Activated CD4-positive, alpha-beta T cell treated with anti-CD3 and anti-CD28 coated beads, Interleukin-2, amount 10 ng/mL, durations not matched to agents 7 days and 5 days (primary cell): Measurements from ENCODE around the gene TCF3. TPM values are rescaled to one million over a fixed set of nuclear protein-coding genes. Genes with fewer than 3 reads are reported as not detected.
A peak's percentile ranks its signal among the peaks of the same experiment; 100 is the strongest.
"Not testable (repeated sequence)": the region's sequence is repeated elsewhere in the genome, so short reads cannot be mapped to it uniquely, and the experiment has no call there.

ENCODE experiments used
- CTCF ChIA-PET: fragments of 350-600 bp; sonication (Branson Sonifier 250); formaldehyde crosslinking; loops from one replicate; lab custom pipeline; 2021; ENCODE audit warnings: antibody characterized with exemption; lab: Charles Lee
- POLR2A ChIA-PET: fragments of 350-600 bp; sonication (Branson Sonifier 250); formaldehyde crosslinking; loops from one replicate; lab custom pipeline; 2021; ENCODE audit warnings: antibody characterized with exemption; lab: Charles Lee
- DNase-seq: peaks from one replicate; pipeline ENCODE4 v3.0.0-alpha.2; 2020
- H3K27ac Mint-ChIP-seq: one replicate; pipeline ENCODE4 v1.8.0; 2021; ENCODE audit warnings: mild to moderate bottlenecking, moderate library complexity, mixed read lengths
- H3K27me3 Mint-ChIP-seq: one replicate; pipeline ENCODE4 v1.8.0; 2021; ENCODE audit warnings: mixed read lengths
- H3K36me3 Mint-ChIP-seq: one replicate; pipeline ENCODE4 v1.8.0; 2021; ENCODE audit warnings: low read depth, mixed read lengths
- H3K4me1 Mint-ChIP-seq: one replicate; pipeline ENCODE4 v1.8.0; 2021; ENCODE audit warnings: mixed read lengths
- H3K4me3 Mint-ChIP-seq: one replicate; pipeline ENCODE4 v1.8.0; 2021; ENCODE audit warnings: mild to moderate bottlenecking, moderate library complexity, mixed read lengths
- H3K9me3 Mint-ChIP-seq: one replicate; pipeline ENCODE4 v1.8.0; 2021; ENCODE audit warnings: mixed read lengths
- total RNA-seq, 2 experiments: library from RNA; stranded (reverse); gene quantifications; one replicate each; pipeline ENCODE4 v1.2.3, GENCODE V29; 2021

The TCF3 gene
- total RNA-seq, 2 experiments from 2014 or later: 84.5 to 85.9 TPM

- POLR2A ChIA-PET: no interaction called here
- DNase-seq: no peak
- CTCF ChIA-PET: interaction anchor here (0.5 to 0.7 kb wide), 2 partner anchors 10 to 164 kb away, joined by 3 to 4 read pairs; no protein-coding TSS in a partner anchor
- no peaks in the 10 kb centered on the region for H3K36me3 Mint-ChIP-seq
- peaks cover 4% of the 10 kb centered on the region for H3K27me3 Mint-ChIP-seq
- no peaks in the 10 kb centered on the region for H3K4me1 Mint-ChIP-seq
- no peak overlapping the region for H3K27ac Mint-ChIP-seq
- no peak overlapping the region for H3K4me3 Mint-ChIP-seq
- no peaks in the 10 kb centered on the region for H3K9me3 Mint-ChIP-seq
Observed at GRCh38 chr19:1683869-1684572, 31.6 kb upstream of the TCF3 start.

- Mint-ChIP-seq H3K36me3 (no peaks in the 10 kb centered on the region), H3K4me3 (no peak overlapping the region), H3K27me3 (peaks cover 21% of the 10 kb centered on the region), H3K4me1 (no peaks in the 10 kb centered on the region), H3K9me3 (no peaks in the 10 kb centered on the region), H3K27ac (no peak overlapping the region)
- ChIA-PET CTCF (interaction anchor here (1.5 kb wide), 1 partner anchor 8 kb away, joined by 7 read pairs; no protein-coding TSS in a partner anchor), POLR2A (no interaction called here)
- no peak for DNase-seq
Observed at GRCh38 chr19:1680976-1681375, 28.6 kb upstream of the TCF3 start.

- Mint-ChIP-seq H3K4me1 (no peaks in the 10 kb centered on the region), H3K27me3 (peaks cover 35% of the 10 kb centered on the region), H3K27ac (no peak overlapping the region), H3K9me3 (no peaks in the 10 kb centered on the region), H3K36me3 (no peaks in the 10 kb centered on the region), H3K4me3 (no peak overlapping the region)
- POLR2A ChIA-PET: no interaction called here
- no peak for DNase-seq
- CTCF ChIA-PET: no interaction called here
Observed at GRCh38 chr19:1678073-1678472, 25.7 kb upstream of the TCF3 start.

- Mint-ChIP-seq H3K4me3 (no peak overlapping the region), H3K9me3 (no peaks in the 10 kb centered on the region), H3K27me3 (peaks cover 37% of the 10 kb centered on the region), H3K36me3 (no peaks in the 10 kb centered on the region), H3K27ac (no peak overlapping the region), H3K4me1 (no peaks in the 10 kb centered on the region)
- no peak for DNase-seq
- ChIA-PET CTCF (interaction anchor here (0.6 to 1.7 kb wide), 2 partner anchors 95 to 150 kb away, joined by 3 to 4 read pairs; no protein-coding TSS in a partner anchor), POLR2A (interaction anchor here (1.2 kb wide), 1 partner anchor 45 kb away, joined by 5 read pairs; no protein-coding TSS in a partner anchor)
Observed at GRCh38 chr19:1676351-1677266, 24.2 kb upstream of the TCF3 start.

- peaks cover 41% of the 10 kb centered on the region for H3K27me3 Mint-ChIP-seq
- H3K4me1 Mint-ChIP-seq: peaks cover 4% of the 10 kb centered on the region
- no peaks in the 10 kb centered on the region for H3K9me3 Mint-ChIP-seq
- no peak for DNase-seq
- no peak overlapping the region for H3K4me3 Mint-ChIP-seq
- no peaks in the 10 kb centered on the region for H3K36me3 Mint-ChIP-seq
- no peak overlapping the region for H3K27ac Mint-ChIP-seq
- ChIA-PET CTCF (interaction anchor here (0.6 to 1.7 kb wide), 2 partner anchors 94 to 150 kb away, joined by 3 to 4 read pairs; no protein-coding TSS in a partner anchor), POLR2A (no interaction called here)
Observed at GRCh38 chr19:1675633-1676350, 23.4 kb upstream of the TCF3 start.

GRCh38 chr19:1674293-1674679 is 21.9 kb upstream of the TCF3 start:
- no peak overlapping the region for H3K27ac Mint-ChIP-seq
- ChIA-PET POLR2A (no interaction called here), CTCF (no interaction called here)
- peaks cover 52% of the 10 kb centered on the region for H3K27me3 Mint-ChIP-seq
- H3K9me3 Mint-ChIP-seq: no peaks in the 10 kb centered on the region
- DNase-seq: no peak
- H3K4me1 Mint-ChIP-seq: peaks cover 4% of the 10 kb centered on the region
- H3K36me3 Mint-ChIP-seq: no peaks in the 10 kb centered on the region
- H3K4me3 Mint-ChIP-seq: no peak overlapping the region

GRCh38 chr19:1673645-1674292 is 21.4 kb upstream of the TCF3 start:
- H3K27me3 Mint-ChIP-seq: peaks cover 57% of the 10 kb centered on the region

GRCh38 chr19:1672769-1673644 is 20.6 kb upstream of the TCF3 start:
- no peak for DNase-seq
- Mint-ChIP-seq H3K4me3 (no peak overlapping the region), H3K9me3 (no peaks in the 10 kb centered on the region), H3K27me3 (peaks cover 58% of the 10 kb centered on the region), H3K36me3 (no peaks in the 10 kb centered on the region), H3K4me1 (peaks cover 8% of the 10 kb centered on the region), H3K27ac (no peak overlapping the region)
- ChIA-PET POLR2A (no interaction called here), CTCF (interaction anchor here (0.6 to 2.1 kb wide), 15 partner anchors 8 to 290 kb away, joined by 3 to 8 read pairs (median 3); no protein-coding TSS in a partner anchor)

More at GRCh38 chr19:1673645-1674292, 21.4 kb upstream of the TCF3 start:
- no peak for DNase-seq
- no peak overlapping the region for H3K27ac Mint-ChIP-seq
- ChIA-PET POLR2A (no interaction called here), CTCF (no interaction called here)
- H3K9me3 Mint-ChIP-seq: no peaks in the 10 kb centered on the region
- H3K4me3 Mint-ChIP-seq: no peak overlapping the region
- H3K4me1 Mint-ChIP-seq: peaks cover 4% of the 10 kb centered on the region
- H3K36me3 Mint-ChIP-seq: no peaks in the 10 kb centered on the region

GRCh38 chr19:1672038-1672768 is 19.8 kb upstream of the TCF3 start:
- no peak overlapping the region for H3K4me3 Mint-ChIP-seq
- POLR2A ChIA-PET: no interaction called here

GRCh38 chr19:1671716-1672037 is 19.3 kb upstream of the TCF3 start:
- DNase-seq: no peak
- Mint-ChIP-seq H3K27ac (no peak overlapping the region), H3K4me3 (no peak overlapping the region), H3K9me3 (no peaks in the 10 kb centered on the region), H3K27me3 (peaks cover 52% of the 10 kb centered on the region), H3K4me1 (peaks cover 11% of the 10 kb centered on the region), H3K36me3 (no peaks in the 10 kb centered on the region)
- CTCF ChIA-PET: interaction anchor here (0.9 to 2.1 kb wide), 7 partner anchors 9 to 122 kb away, joined by 3 to 8 read pairs (median 5); no protein-coding TSS in a partner anchor
- POLR2A ChIA-PET: no interaction called here

More at GRCh38 chr19:1672038-1672768, 19.8 kb upstream of the TCF3 start:
- Mint-ChIP-seq H3K9me3 (no peaks in the 10 kb centered on the region), H3K27me3 (peaks cover 57% of the 10 kb centered on the region), H3K4me1 (peaks cover 11% of the 10 kb centered on the region), H3K27ac (no peak overlapping the region), H3K36me3 (no peaks in the 10 kb centered on the region)
- CTCF ChIA-PET: interaction anchor here (0.6 to 2.1 kb wide), 15 partner anchors 9 to 289 kb away, joined by 3 to 8 read pairs (median 3); no protein-coding TSS in a partner anchor
- DNase-seq: peak; percentile 57

GRCh38 chr19:1670747-1671146 is 18.3 kb upstream of the TCF3 start:
- H3K9me3 Mint-ChIP-seq, POLR2A ChIA-PET, DNase-seq, H3K36me3 Mint-ChIP-seq, H3K4me3 Mint-ChIP-seq, H3K27ac Mint-ChIP-seq: not testable (repeated sequence)
- CTCF ChIA-PET: interaction anchor here (0.6 kb wide), 1 partner anchor 643 kb away, joined by 3 read pairs; no protein-coding TSS in a partner anchor
- peaks cover 11% of the 10 kb centered on the region for H3K4me1 Mint-ChIP-seq
- H3K27me3 Mint-ChIP-seq: peaks cover 49% of the 10 kb centered on the region
